H1 (cell line): ENCODE results near the gene PREX1. TPM values are rescaled to one million over a fixed set of nuclear protein-coding genes. Genes with fewer than 3 reads are reported as not detected.

Source experiments
- CTCF ChIA-PET: fragments of 300-600 bp; sonication (Branson Sonifier 250); formaldehyde crosslinking; loops from one replicate; lab custom pipeline; 2021; ENCODE audit not compliant: partially characterized antibody; lab: Charles Lee
- POLR2A ChIA-PET: fragments of 300-600 bp; sonication (Branson Sonifier 250); formaldehyde crosslinking; loops from one replicate; lab custom pipeline; 2021; ENCODE audit warnings: inconsistent platforms; ENCODE audit not compliant: partially characterized antibody; lab: Charles Lee
- DNase-seq, 2 experiments: peaks; one replicate each; pipeline versions ENCODE4 v3.0.0 to v3.0.0-alpha.2; 2010 to 2022; ENCODE audit warnings: low spot score in 2 of 2, low read depth in 1 of 2, mixed read lengths in 1 of 2
- FAIRE-seq: peaks from 2 replicates; lab custom pipeline; 2011; peaks lifted over from hg19 to GRCh38; lab: Jason Lieb, UNC
- H2AFZ ChIP-seq: 2 replicates; pipeline ENCODE4 v1.8.1; 2012; ENCODE audit warnings: low read length, inconsistent platforms
- H2AK5ac ChIP-seq: 2 replicates; pipeline ENCODE4 v1.6.1; 2013; ENCODE audit warnings: low read depth, low read length
- H2BK120ac ChIP-seq: replicated peaks from 2 replicates; pipeline ENCODE3; 2013; ENCODE audit warnings: low read depth, low read length, inconsistent platforms
- H2BK12ac ChIP-seq: 2 replicates; pipeline ENCODE4 v1.6.1; 2013; ENCODE audit warnings: low read depth, low read length
- H2BK15ac ChIP-seq: 2 replicates; pipeline ENCODE4 v1.6.1; 2013; ENCODE audit warnings: low read length
- H2BK20ac ChIP-seq: 2 replicates; pipeline ENCODE4 v1.6.1; 2013; ENCODE audit warnings: low read length
- H2BK5ac ChIP-seq: 2 replicates; pipeline ENCODE4 v1.6.1; 2013; ENCODE audit warnings: low read depth, low read length
- H3K14ac ChIP-seq: 2 replicates; pipeline ENCODE4 v1.6.1; 2013; ENCODE audit warnings: inconsistent platforms; ENCODE audit not compliant: insufficient read length
- H3K18ac ChIP-seq: 2 replicates; pipeline ENCODE4 v1.6.1; 2013; ENCODE audit warnings: low read length; ENCODE audit errors: extremely low read depth
- H3K23ac ChIP-seq: 2 replicates; pipeline ENCODE4 v1.6.1; 2013; ENCODE audit warnings: inconsistent platforms; ENCODE audit not compliant: insufficient read length
- H3K23me2 ChIP-seq: 2 replicates; pipeline ENCODE4 v1.6.1; 2013; ENCODE audit warnings: low read depth, low read length
- H3K27ac ChIP-seq: 2 replicates; pipeline ENCODE4 v1.6.1; 2011; ENCODE audit warnings: low read depth, low read length, inconsistent platforms
- H3K27me3 ChIP-seq, 4 experiments: replicated peaks in 1 of 4; 1 replicate in 1 of 4; 2 replicates in 3 of 4; pipeline versions ENCODE4 v1.6.1 to v1.8.1; 2011 to 2013; ENCODE audit warnings: low read length in 3 of 4, mild to moderate bottlenecking in 3 of 4, inconsistent platforms in 2 of 4, mixed read lengths in 2 of 4, moderate library complexity in 1 of 4; ENCODE audit not compliant: control insufficient read depth in 3 of 4, insufficient read depth in 3 of 4; ENCODE audit errors: extremely low read depth in 1 of 4
- H3K36me3 ChIP-seq, 4 experiments: 2 replicates each; pipeline versions ENCODE4 v1.6.1 to v1.8.1; 2011 to 2013; ENCODE audit warnings: mild to moderate bottlenecking in 4 of 4, low read length in 3 of 4, moderate library complexity in 2 of 4, control low read depth in 1 of 4, inconsistent platforms in 1 of 4; ENCODE audit not compliant: insufficient read depth in 4 of 4, control insufficient read depth in 2 of 4
- H3K4ac ChIP-seq: replicated peaks from 2 replicates; pipeline ENCODE3; 2013; ENCODE audit warnings: low read length, low read depth, mixed read lengths, inconsistent platforms; ENCODE audit not compliant: insufficient read length
- H3K4me1 ChIP-seq, 4 experiments: replicated peaks in 1 of 4; 1 replicate in 1 of 4; 2 replicates in 3 of 4; pipeline versions ENCODE4 v1.6.1 to v1.8.1; 2011 to 2013; ENCODE audit warnings: low read length in 3 of 4, inconsistent platforms in 2 of 4, mixed read lengths in 1 of 4; ENCODE audit not compliant: insufficient read depth in 4 of 4, control insufficient read depth in 3 of 4
- H3K4me2 ChIP-seq, 2 experiments: 2 replicates each; pipeline versions ENCODE4 v1.6.1 to v1.8.1; 2011 to 2013; ENCODE audit warnings: low read depth in 2 of 2, low read length in 2 of 2, control low read depth in 1 of 2, inconsistent platforms in 1 of 2, mild to moderate bottlenecking in 1 of 2; ENCODE audit not compliant: insufficient read depth in 1 of 2
- H3K4me3 ChIP-seq, 4 experiments: fragments of 200-600, 300-600 bp in 1 of 4; sonication (generic), shearing (Covaris generic), sonication (Bioruptor Twin) in 1 of 4; 2 replicates each; pipeline versions ENCODE4 v1.5.1 to v1.8.1; 2011 to 2016; ENCODE audit warnings: low read length in 4 of 4, low read depth in 3 of 4, control low read depth in 2 of 4, inconsistent platforms in 2 of 4, mild to moderate bottlenecking in 2 of 4, mixed read lengths in 1 of 4, moderate library complexity in 1 of 4; ENCODE audit not compliant: insufficient read depth in 2 of 4; ENCODE audit errors: extremely low read depth in 1 of 4
- H3K56ac ChIP-seq: replicated peaks from 2 replicates; pipeline ENCODE3; 2013; ENCODE audit warnings: low read depth, mild to moderate bottlenecking, mixed read lengths, low read length, inconsistent platforms; ENCODE audit not compliant: insufficient read length
- H3K79me1 ChIP-seq: 2 replicates; pipeline ENCODE4 v1.6.1; 2013; ENCODE audit warnings: low read depth, low read length, control low read depth
- H3K79me2 ChIP-seq, 2 experiments: 2 replicates each; pipeline versions ENCODE4 v1.6.1 to v1.8.1; 2012 to 2013; ENCODE audit warnings: low read length in 2 of 2, mild to moderate bottlenecking in 2 of 2, inconsistent platforms in 1 of 2; ENCODE audit not compliant: insufficient read depth in 2 of 2, control insufficient read depth in 1 of 2
- H3K9ac ChIP-seq, 4 experiments: replicated peaks in 1 of 4; 1 replicate in 1 of 4; 2 replicates in 3 of 4; pipeline versions ENCODE4 v1.6.1 to v1.8.1; 2011 to 2013; ENCODE audit warnings: low read depth in 3 of 4, low read length in 3 of 4, control low read depth in 2 of 4, mild to moderate bottlenecking in 2 of 4, moderate library complexity in 2 of 4, inconsistent platforms in 1 of 4; ENCODE audit errors: extremely low read depth in 1 of 4
- H3K9me3 ChIP-seq, 2 experiments: 2 replicates each; pipeline versions ENCODE4 v1.6.1 to v1.8.1; 2012 to 2013; ENCODE audit warnings: mild to moderate bottlenecking in 2 of 2, moderate library complexity in 2 of 2, control low read depth in 1 of 2, inconsistent platforms in 1 of 2, low read depth in 1 of 2, low read length in 1 of 2, mixed read lengths in 1 of 2; ENCODE audit not compliant: insufficient read depth in 2 of 2
- H4K20me1 ChIP-seq, 2 experiments: replicated peaks in 1 of 2; 2 replicates each; pipeline versions ENCODE3 to v1.8.1; 2011 to 2013; ENCODE audit warnings: inconsistent platforms in 2 of 2, low read length in 2 of 2, mild to moderate bottlenecking in 1 of 2; ENCODE audit not compliant: insufficient read depth in 2 of 2, control insufficient read depth in 1 of 2
- H4K5ac ChIP-seq: 2 replicates; pipeline ENCODE4 v1.6.1; 2013; ENCODE audit warnings: low read length, low read depth, mixed read lengths, inconsistent platforms; ENCODE audit not compliant: insufficient read length
- H4K8ac ChIP-seq: 2 replicates; pipeline ENCODE4 v1.8.0; 2013; ENCODE audit warnings: mild to moderate bottlenecking, moderate library complexity, low read length, inconsistent platforms; ENCODE audit not compliant: insufficient read depth; ENCODE audit errors: extremely low read depth
- H4K91ac ChIP-seq: replicated peaks from 2 replicates; pipeline ENCODE3; 2013; ENCODE audit warnings: low read length, mixed read lengths, inconsistent platforms; ENCODE audit not compliant: insufficient read length
- CEBPB ChIP-seq: IDR thresholded peaks from 2 replicates; pipeline ENCODE4 v1.6.1; 2012; ENCODE audit warnings: low read depth, low read length
- HDAC2 ChIP-seq, 2 experiments: fragments of 300-600 bp in 1 of 2; sonication (generic) in 1 of 2; IDR thresholded peaks; 2 replicates each; pipeline ENCODE4 v1.6.1; 2011 to 2012; ENCODE audit warnings: low read depth in 2 of 2, low read length in 2 of 2, mild to moderate bottlenecking in 2 of 2, moderate library complexity in 2 of 2, borderline replicate concordance in 1 of 2, inconsistent platforms in 1 of 2
- WGBS, 2 experiments: shearing (Covaris generic) in 1 of 2; methylation state at CpG; one replicate each; pipeline versions ENCODE4 v1.1.6 to v1.1.7; 2013 to 2015; ENCODE audit warnings: low lambda C conversion rate in 2 of 2, mixed read lengths in 2 of 2, inconsistent platforms in 1 of 2, low coverage in 1 of 2, missing lambda C conversion rate in 1 of 2; ENCODE audit not compliant: insufficient replicate concordance in 2 of 2, insufficient coverage in 1 of 2, insufficient read length in 1 of 2; ENCODE audit errors: extremely low coverage in 1 of 2, missing lambda C conversion rate in 1 of 2; 5-methylcytosine and 5-hydroxymethylcytosine counted together
- polyA plus RNA-seq, 7 experiments: library from polyadenylated mRNA; depleted of rRNA in 3 of 7; stranded (reverse) in 5 of 7; unstranded in 2 of 7; fragments of >200 nt in 5 of 7; fragments of 200-250 nt in 2 of 7; gene quantifications; 1 replicate in 5 of 7; 2 replicates in 1 of 7; 4 replicates in 1 of 7; pipeline versions ENCODE4 v1.2.1 to v1.2.3, GENCODE V29; 2011 to 2013; ENCODE audit warnings: missing spikeins in 2 of 7, mixed read lengths in 2 of 7
- total RNA-seq: library from RNA; stranded (reverse); fragmentation: NEBNext Ultra II Directional; extraction: Animal tissue kit (Norgen Biotek cat#: 25700); gene quantifications from 2 replicates; pipeline ENCODE4 v1.2.1, GENCODE V29; 2021

The PREX1 gene
- total and polyA plus RNA-seq, 2 of the 8 experiments (the other 6 are each of a cell fraction or from before 2014, with no cell fraction given) = 10.7 to 12.8 TPM

- CTCF ChIA-PET = interaction anchor here (0.6 kb wide), 1 partner anchor 55 kb away, joined by 3 read pairs; no protein-coding TSS in a partner anchor
- H4K5ac ChIP-seq = no peak overlapping the region
- no peaks in the 10 kb centered on the region for H3K79me2 ChIP-seq
- no peaks in the 10 kb centered on the region for H3K9me3 ChIP-seq
- H4K91ac ChIP-seq = no peak overlapping the region
- H3K18ac ChIP-seq = no peak overlapping the region
- 92% methylated on average over 12 of the region's 12 CpGs; no CpG with 5 or more reads in 1 of the 2 experiments for WGBS, 2 experiments
- no peak overlapping the region for H3K56ac ChIP-seq
- no peaks in the 10 kb centered on the region for H3K79me1 ChIP-seq
- no peak overlapping the region for H3K9ac ChIP-seq
- TF ChIP-seq CEBPB = peak; percentile 35; the same call in 1 of the 2 replicates
- no peak for TF ChIP-seq HDAC2 (IDR thresholded peaks at IDR 0.05; ENCODE audit: borderline replicate concordance in 1 of 2, low read depth in 2 of 2, low read length in 2 of 2)
- TF ChIP-seq, all 59 proteins: peak for 1
- H4K20me1 ChIP-seq = no peaks in the 10 kb centered on the region
- peak overlapping the region; percentile 2; the same call in 1 of the 2 replicates for H4K8ac ChIP-seq
- no peak overlapping the region for H3K27ac ChIP-seq
- no peak for FAIRE-seq
- H3K27me3 ChIP-seq = no peaks in the 10 kb centered on the region
- H3K14ac ChIP-seq = no peak overlapping the region
- no peak overlapping the region for H2BK120ac ChIP-seq
- no peak overlapping the region for H2BK12ac ChIP-seq
- no peak overlapping the region for H3K4me2 ChIP-seq
- no peak overlapping the region for H2BK5ac ChIP-seq
- no peaks in the 10 kb centered on the region for H3K23me2 ChIP-seq
- no peak overlapping the region for H2AK5ac ChIP-seq
- no peak overlapping the region for H3K4ac ChIP-seq
- H3K36me3 ChIP-seq = no peaks in the 10 kb centered on the region
- H2AFZ ChIP-seq = no peak overlapping the region
- H2BK20ac ChIP-seq = no peak overlapping the region
- H2BK15ac ChIP-seq = no peak overlapping the region
- DNase-seq = no peak
- no peaks in the 10 kb centered on the region for H3K4me1 ChIP-seq
- no peak overlapping the region for H3K23ac ChIP-seq
- no peak overlapping the region for H3K4me3 ChIP-seq
- POLR2A ChIA-PET = no interaction called here
Observed at GRCh38 chr20:48614593-48615274, 213.1 kb downstream of the PREX1 start.
